ENCODE results near the gene TK2.
"Not testable (repeated sequence)": the region's sequence is repeated elsewhere in the genome, so short reads cannot be mapped to it uniquely, and the experiment has no call there.

The TK2 gene

DNA sequence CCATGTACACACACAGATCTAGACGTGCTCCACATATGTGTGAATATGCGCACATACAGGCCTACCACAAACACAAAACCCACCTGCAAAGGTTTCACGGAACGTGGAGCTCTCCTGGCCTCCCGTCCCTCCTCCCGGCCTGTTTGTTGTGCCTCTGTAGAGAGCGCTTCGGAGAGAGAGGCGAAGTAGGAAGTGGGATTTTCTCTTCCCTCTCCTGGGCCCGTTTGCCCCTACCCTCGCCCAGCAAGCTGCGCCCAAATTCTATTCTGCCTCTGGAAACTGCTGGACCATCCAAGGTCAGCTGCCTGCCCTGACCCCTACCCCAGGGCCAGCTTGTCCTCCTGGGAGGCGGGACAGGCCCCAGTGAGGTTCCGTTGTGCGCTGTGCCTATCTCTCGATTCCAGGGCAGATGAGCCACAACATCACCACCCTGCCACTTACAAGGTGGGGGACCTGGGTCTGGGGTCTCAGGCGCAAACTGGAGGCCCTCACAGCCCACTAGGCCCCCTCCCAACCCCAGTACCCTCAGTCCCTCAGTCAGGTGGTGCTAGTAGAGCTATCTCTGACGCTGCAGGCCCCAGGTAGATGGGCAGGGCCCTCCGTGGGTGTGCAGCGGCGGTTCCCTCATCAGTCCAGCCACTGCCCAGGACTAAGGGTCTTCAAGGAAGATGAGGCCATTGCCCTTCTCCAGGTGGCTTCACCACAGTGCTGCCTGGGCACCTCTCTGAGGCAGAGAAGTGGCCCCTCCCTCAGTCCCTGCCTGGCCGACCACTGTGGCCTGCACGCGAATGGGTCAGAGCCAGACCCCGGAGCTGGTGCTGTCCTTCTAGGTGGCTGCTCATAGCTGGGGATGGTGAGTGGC is 68.6 kb downstream of the TK2 start:
- peak; percentile 16 for DNase-seq

DNA sequence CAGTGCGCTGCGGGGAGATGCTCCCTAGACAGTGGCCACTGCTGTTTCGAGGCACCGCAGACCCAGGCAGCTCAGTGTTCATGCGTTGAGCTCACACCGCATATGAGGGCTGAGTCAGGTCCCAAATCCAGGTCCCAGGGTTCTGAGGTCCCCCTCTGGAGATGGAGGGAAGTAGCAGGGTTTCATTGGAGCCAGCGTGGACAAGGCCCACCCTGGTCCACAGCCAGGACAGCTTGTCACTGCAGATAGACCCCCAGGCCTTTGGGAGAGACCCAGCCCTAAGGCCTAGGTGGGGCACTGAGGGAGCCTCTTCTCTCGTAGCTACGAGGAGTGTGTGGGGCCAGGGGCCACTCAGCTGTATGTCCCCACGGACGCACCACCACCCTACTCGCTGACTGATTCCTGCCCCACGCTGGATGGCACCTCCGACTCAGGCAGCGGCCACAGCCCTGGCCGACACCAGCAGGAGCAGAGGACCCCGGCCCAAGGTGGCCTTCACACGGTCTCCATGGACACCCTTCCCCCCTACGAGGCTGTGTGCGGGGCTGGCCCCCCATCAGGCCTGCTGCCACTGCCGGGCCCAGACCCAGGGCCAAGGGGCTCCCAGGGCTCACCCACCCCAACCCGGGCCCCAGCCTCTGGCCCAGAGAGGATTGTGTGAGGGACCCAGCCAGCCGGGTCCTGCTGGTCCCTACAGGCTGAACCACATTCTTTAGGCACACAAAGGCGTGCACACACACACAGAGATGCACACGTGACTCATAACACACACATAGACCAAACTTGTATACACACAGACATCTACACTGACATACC is 69.4 kb downstream of the TK2 start:
- no peak for DNase-seq

DNA sequence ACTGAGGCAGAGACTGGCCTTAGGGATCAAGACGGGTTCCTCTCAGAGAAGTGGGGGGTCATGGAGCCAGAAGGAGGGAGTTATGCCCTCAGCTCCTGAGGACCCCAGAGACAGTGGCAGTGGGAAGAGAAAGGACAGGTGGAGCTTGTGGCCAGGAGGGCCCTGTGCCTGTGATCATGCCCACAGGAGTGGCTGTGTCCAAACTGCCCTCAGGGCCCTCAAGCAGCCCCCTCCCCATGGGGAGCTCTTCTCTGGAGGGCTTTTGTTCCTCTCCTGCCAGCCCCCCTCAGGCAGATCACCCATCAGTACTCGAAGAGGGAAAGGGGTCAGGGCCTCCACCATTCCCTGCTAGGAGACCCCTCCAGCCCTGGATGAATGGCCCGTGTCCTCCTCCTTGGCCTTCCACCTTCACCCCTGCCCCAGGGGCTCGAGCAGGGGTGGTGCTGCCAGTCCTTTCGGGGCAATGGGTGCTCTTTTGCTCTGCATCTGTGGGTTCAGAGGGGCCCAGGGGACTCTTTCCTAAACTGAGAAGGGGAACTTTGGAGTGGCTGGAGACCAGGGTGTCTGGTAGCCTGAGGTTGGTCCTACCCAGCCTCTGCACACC is 70.2 kb downstream of the TK2 start:
- DNase-seq = no peak

DNA sequence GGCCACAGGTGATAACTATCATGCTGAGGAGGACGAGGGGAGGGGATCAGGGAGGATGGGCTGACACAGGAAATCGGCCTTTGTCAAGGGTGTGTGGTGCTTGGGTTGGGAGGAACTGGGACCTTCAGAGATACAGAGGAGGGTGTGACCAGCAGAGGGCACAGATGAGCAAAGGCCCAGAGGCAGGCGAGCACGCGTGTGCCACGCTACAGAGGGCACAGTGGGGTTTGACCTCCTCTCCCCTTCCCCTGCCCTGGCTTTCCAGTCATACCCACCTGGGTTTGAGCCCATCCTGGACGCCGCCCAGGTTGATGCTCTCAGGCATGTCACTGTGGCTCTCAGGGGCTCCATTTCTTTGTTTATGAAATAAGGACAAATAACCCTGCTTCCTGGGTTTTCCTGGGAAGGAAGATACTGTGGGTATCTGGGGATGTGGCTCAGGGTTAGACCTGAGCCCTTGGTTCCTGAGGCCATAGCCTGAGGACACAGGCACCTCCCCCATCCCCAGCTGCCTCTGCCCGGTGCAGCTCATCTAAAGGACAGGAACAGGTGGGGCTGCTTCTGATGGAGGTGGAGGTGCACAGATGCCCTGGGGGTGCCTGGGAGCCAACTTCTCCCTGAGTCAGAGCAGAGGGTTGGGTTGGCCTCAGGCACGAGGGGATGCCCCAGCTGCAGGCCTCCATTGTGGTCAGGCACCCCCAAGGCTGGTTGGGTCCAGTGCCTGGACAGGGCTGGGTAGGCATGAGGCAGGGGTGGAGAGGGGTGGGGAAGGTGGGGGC is 71.0 kb downstream of the TK2 start:
- DNase-seq = peak; percentile 70

DNA sequence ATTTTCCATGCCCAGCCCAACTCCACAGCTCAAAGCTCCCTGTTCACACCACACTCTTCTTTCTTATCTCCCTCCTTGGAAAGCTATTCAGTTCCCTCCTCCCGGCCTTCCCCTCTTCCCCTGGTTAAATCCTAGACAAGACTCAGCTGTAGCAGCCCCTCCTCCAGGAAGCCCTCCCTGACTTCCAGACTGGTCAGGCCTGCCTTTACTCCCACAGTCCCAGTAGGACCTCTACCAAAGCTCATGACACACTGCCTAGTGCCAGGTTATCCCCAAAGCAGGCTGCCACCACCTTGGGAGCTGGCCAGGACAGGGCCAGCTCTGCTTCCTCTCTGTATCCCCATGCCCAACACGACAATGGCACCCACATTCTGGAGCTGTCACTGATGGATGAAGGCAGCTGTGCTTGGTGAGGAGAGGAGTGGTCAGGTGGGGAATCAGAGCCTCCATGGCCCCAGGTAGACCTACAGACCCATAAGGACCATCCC is 72.8 kb downstream of the TK2 start:
- no peak for DNase-seq

DNA sequence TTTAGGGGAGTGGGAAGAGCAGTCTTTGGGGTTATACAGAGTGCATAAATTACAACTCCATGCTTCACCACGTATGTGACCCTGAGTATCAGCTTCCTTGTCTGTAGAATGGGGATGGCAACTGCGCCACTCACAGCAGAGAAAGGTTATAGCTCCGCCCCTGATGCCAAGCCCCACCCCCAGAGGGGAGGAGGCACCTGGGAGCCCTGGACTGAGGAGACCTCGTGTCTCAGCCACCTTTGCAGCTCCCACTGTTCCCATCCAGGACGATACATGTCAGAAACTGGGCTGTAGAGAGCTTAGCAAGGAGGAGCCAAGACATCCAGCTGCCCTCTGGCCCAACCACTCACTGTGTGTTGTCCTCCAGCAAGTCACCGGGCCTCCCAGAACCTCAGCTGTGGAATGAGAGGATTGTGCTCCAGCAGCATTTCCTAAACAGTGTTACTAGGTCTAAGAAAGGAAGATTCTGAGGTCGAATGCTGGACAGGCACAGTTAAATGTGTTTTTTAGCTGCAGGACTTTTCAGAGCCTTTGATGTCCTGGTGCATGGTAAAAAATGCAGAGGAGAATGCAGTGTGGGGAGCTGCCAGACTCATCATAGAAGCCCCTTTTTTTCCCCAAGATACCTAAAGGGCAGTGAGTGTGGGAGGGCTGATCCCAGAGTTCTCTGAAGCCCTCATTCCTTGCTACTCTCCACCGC is 73.4 kb downstream of the TK2 start:
- DNase-seq = peak; percentile 8

DNA sequence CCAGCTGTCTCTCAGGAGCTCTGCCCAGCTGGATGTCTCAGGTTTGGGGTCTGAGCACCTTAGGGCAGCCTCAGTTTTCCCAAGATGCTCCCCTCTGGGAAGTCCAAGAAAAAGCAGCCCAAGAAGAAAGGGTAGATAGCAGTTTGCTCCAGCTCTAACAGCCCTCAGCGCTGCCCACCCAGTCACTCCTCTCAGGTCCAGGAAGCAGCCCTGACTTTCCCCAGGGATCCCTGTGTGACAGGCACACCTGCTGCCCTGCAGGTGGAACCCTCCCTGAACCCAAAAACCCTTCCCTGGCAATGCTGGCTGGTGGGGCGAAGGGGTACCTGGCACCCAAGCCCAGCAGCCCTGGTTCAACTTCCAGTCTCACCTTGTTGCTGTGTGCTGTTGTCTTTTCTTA is 74.7 kb downstream of the TK2 start:
- no peak for DNase-seq

DNA sequence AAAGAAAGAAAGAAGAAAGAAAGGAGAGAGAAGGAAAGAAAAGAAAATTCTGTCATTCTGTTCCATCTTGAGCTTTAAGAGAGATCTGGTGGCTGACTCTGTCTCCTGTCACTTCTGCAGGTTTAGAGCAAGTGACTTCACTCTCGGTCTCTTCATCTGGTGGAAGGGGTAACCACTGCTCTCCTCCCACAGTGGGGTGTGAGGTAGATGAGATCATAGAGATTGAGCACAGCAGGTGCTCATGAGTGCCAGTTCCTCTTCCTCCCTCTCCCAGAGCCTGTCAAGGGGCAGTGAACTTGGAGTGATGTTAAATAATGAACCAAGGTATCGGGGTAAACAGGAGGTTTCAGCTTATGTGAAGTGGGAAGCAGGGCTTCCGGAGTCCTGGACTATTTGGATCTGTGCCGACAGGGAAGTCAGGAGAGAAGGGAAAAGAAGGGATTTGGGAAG is 75.1 kb downstream of the TK2 start:
- peak; percentile 44 for DNase-seq

DNA sequence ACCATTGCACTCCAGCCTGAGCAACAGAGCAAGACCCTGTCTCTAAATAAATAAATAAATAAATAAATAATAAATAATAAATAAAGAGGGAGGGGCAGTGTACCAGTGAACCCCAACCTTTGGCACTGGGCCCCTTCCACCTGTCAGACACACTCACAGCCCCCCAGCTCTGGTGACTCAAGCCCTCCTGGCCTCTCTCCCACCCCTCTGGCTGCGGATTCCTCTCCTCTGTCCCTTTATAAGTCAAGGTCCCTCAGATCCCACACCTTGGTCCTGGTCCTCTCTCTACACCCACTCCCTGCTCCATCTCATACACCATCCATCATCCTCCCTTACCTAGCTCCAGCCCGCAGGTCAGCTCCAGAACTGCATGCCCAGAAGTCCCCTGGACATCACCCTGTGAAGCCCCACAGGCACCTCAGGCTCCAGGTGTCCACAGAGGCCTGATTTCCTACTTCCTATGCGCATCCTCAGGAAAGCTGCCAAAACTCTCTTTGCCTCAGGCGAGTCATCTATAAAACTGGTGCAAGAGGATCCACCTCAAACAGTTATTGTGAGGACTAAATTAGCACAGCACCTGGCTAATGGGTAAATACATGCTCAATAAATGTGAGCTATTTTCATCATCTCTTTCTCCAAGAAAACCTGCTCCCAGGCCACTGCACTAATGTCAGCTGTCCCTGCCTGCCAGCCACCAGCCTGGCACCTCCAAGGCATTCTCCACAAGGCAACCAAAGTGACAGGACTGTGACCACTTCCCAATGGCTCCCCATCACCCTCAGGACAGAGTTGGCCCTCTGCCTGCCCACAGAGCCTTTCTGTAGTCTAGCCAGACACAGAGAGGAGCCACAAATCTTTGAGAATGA is 76.0 kb downstream of the TK2 start:
- no peak for DNase-seq

DNA sequence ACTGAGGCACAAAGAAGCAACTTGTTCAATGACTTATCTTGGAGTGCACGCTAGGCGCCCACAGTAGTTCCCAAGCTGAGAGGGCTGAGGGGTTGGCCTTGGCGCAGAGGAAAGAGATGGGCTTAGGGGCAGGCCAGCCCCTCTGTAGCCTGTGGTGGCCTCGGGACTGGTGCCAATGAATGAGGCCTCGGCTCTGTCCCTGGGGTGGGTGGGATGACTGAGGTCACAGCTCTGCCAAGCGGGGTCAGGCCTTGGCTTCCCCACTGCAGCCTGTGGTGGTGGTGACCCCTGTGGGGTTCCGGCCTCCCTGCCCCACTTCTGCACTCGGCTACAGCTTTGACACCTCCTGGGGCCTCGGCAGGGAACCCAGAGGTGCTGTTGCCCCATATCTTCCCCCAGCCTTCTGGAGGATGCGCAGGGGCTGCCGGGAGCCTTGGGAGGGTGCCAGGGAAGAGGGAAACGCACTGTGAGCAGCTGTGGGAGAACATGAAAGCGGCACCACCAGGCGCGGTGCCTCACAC is 76.8 kb downstream of the TK2 start:
- no peak for DNase-seq

DNA sequence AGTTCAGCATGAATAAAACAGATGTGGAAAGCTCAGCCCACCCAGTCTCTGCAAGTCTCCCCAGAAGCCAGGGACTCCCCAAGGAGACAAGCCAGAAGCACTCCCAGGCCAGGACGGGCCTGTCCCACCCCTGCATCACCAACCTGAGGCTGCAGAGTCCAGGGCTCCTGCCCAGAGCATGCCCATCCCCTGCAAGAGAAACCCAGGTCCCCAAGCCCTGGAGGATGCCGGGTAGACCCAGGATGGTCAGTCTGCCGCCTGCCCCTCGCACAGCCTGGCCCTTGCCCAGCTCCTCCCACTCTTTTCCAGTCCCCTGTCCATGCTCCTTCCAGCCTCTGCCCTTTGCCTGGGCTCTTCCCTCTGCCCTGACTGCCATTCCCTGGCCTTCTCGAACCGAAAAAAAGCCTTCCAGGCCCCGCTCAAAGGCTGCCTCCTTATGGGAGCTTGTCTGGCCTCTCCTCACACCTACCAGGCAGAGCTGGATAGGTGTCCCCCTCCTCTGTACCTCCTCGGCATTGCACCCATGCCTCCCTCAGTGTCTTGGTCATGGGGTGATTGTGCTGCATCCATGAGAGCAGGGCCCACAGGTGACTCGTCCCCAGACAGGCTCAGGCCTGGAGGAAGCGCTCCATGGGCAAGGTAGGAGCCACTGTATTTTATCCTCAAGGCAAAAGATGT is 78.1 kb downstream of the TK2 start:
- no peak for DNase-seq

DNA sequence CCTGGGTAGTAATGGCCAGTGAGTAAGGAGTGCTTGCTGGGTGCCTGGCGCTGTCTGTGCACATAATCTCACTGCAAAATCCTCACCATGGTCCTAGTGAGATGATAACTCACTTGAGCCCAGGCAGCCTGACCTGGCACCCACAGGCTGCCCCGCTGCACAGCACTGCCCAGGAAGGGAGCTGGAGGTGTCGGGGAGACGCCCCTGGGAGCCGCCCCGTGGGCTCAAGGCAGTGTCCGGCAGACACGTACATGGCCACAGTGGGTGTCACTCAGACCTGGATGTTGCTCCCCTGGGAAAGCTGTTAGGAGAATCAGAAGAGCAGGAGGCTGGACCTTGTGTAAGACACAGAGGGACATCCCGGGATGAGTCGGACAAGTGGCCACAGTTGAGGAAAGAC is 78.7 kb downstream of the TK2 start:
- no peak for DNase-seq

DNA sequence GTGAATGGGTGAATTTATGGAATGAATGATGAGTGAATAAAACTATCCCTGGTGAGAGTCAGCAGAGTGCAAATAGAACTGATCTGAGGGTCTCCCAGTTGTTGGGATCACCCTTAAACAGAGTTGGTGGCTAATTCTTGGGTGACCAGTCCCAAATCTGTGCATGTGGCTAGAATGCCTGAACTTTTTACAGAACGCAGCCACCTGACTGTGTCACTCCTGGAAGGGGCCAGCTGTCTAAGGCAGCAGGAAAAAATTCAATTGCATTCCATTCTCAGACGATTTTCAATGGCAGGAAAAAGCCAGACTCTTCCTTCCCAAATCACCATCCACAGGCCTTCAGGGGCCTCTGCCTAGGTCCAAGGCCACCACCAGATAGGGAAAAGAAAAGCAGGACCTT is 79.4 kb downstream of the TK2 start:
- no peak for DNase-seq

DNA sequence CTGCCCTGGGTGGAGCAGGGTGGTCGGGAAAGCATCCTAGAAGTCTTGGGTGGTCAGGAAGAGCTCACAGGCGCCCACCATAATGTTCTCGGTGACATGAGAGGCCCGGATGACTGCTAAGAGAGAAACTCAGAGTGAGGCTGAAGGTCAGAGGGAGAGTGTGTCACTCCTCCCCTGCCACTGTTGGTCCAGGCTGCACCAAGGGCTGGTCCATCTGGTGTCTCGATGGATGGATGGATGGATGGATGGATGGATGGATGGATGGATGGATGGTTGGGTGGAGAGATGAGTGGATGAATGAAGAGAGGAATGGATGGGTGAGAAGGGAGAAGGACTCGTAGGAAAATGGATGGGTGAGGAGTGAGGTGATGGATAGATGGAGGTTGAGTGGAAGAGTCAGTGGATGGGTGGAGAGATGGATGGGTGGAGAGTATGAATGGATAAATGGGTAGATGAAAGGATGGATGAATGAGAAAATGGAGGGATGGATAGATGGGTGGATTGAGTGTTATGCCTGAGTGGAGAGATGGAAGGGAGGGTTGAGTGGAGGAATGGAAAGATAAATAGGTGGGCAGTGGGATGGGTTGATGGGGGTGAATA is 79.9 kb downstream of the TK2 start:
- no peak for DNase-seq

DNA sequence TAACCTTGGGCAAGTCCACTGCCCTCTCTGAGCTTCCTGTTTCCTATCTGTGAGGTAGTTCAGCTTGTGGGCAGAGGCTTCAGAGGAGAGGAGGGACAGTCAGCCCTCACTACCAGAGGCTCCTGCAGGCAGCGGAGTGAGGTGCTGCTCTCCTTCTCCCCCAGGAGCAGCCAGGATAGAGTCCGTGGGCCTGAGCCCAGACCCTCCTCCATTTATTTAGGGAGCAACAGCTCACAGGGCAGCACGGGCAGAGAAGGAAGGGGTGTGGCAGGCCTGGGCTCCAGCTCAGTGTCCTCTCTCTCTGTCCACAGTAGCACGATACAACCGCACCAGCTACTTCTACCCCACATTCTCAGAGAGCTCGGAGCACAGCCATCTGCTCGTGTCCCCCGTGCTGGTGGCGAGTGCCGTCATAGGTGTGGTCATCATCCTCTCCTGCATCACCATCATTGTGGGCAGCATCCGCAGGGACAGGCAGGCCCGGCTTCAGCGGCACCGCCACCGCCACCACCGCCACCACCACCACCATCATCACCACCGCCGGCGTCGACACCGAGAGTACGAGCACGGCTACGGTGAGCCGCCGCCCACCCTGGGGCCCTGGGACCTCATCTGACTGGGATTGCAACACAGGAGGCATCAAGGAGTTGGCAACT is 80.5 kb downstream of the TK2 start:
- no peak for DNase-seq

DNA sequence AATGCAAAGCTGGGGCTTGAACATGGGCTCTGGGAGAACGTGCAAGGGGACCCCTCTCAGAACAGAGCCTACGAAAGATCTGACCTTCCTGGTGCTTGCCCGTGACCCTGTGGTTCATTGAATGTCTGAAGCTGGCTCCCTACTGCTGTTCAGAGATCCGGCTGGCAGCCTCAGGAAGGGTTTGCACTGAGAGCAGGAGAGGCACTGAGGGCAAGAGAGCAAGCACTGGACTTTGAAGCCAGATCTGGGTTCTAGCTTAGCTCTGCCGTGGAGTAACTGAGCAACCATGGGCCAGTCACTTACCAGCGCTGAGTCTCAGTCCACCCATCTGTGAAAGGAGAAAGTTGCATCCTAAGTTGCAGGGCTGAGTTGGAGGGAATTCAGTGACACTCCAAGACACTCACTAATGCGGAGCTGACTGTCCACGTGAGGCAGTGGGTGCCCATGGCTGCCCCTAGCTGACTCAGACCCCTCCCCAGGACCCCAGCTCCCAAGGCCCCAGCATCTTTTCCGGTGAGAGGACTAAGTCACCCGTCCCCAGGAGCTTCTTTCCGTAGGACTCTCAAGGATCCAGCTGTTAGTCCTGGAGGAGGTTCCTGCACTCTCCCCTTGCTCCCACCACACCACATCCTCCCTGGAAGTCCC is 81.5 kb downstream of the TK2 start:
- no peak for DNase-seq

DNA sequence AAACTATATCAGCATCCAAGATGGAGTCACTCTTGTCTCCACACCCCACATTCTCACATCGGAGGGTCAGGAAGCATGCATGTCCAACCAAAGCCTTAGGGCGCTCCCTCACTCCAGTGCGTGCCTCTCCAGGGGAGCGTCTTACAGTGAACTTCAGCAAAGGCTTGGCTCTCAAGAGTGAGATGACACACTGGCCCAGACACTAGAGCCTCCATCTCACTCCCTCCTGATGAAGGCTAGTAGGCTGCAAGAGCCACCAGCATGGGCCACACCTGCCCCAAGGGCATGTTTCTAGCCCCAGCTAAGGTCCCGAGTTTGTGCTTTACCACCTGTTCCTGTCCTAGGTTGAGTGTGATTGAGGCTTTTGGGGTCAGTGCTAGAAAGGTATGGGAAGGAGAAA is 82.3 kb downstream of the TK2 start:
- DNase-seq = no peak

DNA sequence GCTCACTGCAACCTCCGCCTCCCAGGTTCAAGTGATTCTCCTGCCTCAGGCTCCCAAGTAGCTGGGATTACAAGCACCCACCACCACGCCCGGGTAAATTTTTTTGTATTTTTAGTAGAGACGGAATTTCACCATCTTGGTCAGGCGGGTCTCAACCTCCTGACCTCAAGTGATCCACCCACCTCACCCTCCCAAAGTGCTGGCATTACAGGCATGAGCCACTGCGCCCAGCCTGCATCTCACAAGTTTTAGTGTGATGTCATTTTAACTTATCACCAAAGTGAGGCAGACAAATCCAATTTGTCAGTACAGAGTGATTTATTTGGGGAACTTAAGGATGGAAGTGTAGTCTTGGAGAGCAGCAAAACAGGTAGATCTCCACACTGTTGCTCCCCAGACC is 83.3 kb downstream of the TK2 start:
- DNase-seq = not testable (repeated sequence)

DNA sequence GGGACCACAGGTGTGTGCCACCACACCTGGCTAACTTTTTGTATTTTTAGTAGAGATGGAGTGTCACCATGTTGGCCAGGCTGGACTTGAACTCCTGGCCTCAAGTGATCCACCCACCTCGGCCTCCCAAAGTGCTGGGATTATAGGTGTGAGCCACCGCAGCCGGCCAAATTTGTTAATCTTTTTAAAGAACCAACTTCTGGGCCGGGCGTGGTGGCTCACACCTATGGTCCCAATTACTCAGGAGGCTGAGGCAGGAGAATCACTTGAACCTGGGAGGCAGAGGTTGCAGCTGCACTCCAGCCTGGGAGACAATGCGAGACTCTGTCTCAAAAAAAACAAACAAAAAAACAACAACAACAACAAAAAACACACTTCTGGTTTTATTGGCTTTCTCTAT is 84.0 kb downstream of the TK2 start:
- DNase-seq = not testable (repeated sequence)

All from inflammatory macrophage treated with lipopolysaccharide for 4 hours (primary cell).